ENCODE data around the gene PMM2.

Gene PMM2

DNA sequence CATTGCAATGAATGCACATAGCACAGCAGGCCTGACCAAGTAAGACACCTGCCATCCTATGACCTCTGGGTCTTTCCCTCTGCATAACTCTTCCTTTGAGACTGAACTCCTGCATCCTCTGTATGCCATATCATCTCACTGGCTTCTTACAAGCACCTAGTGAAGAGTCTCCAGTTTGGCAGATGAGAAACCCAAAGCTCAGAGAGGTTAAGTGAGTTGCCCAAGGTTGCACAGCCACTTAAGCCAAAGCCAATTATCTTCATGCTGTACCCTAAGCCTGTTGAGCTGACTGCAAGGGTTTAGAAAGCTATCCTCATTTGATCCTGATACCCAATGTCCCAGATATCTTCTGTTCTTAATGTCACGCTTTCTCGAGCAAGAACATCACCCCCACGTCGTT is 35.4 kb upstream of the PMM2 start:
- no peak overlapping the region for H3K9ac ChIP-seq (ENCODE audit: low read depth, low read length, poor library complexity, severe bottlenecking)
- H3K4me3 ChIP-seq (ENCODE audit: low read length, poor library complexity, severe bottlenecking) = no peak overlapping the region
- no peak overlapping the region for H3K4me2 ChIP-seq (ENCODE audit: low read depth, low read length, poor library complexity, severe bottlenecking)
- no peaks in the 10 kb centered on the region for H3K36me3 ChIP-seq (ENCODE audit: insufficient read depth, low read length)
- H3K27me3 ChIP-seq (ENCODE audit: insufficient read depth, low read length, poor library complexity, severe bottlenecking) = no peaks in the 10 kb centered on the region
- H2AFZ ChIP-seq (ENCODE audit: low read length) = no peak overlapping the region
- TF ChIP-seq, protein P1, sequence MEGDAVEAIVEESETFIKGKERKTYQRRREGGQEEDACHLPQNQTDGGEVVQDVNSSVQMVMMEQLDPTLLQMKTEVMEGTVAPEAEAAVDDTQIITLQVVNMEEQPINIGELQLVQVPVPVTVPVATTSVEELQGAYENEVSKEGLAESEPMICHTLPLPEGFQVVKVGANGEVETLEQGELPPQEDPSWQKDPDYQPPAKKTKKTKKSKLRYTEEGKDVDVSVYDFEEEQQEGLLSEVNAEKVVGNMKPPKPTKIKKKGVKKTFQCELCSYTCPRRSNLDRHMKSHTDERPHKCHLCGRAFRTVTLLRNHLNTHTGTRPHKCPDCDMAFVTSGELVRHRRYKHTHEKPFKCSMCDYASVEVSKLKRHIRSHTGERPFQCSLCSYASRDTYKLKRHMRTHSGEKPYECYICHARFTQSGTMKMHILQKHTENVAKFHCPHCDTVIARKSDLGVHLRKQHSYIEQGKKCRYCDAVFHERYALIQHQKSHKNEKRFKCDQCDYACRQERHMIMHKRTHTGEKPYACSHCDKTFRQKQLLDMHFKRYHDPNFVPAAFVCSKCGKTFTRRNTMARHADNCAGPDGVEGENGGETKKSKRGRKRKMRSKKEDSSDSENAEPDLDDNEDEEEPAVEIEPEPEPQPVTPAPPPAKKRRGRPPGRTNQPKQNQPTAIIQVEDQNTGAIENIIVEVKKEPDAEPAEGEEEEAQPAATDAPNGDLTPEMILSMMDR (conservative IDR thresholded peaks at IDR 0.05; ENCODE audit: low read length) = no peak
- TF ChIP-seq EZH2phosphoT487 (IDR thresholded peaks at IDR 0.05; ENCODE audit: borderline replicate concordance) = no peak
- no peaks in the 10 kb centered on the region for H3F3A ChIP-seq (ENCODE audit: low read depth)
- H4K20me1 ChIP-seq (ENCODE audit: insufficient read depth, low read length, poor library complexity, severe bottlenecking) = no peaks in the 10 kb centered on the region
- no peaks in the 10 kb centered on the region for H3K4me1 ChIP-seq (ENCODE audit: insufficient read depth, low read length, poor library complexity, severe bottlenecking)
- H3K9me3 ChIP-seq (ENCODE audit: insufficient read depth, low read depth, low read length) = no peaks in the 10 kb centered on the region
- H3K9me2 ChIP-seq (replicated peaks; ENCODE audit: low read depth, low read length) = no peaks in the 10 kb centered on the region
- no peaks in the 10 kb centered on the region for H3K79me2 ChIP-seq (ENCODE audit: insufficient read depth, low read length)

DNA sequence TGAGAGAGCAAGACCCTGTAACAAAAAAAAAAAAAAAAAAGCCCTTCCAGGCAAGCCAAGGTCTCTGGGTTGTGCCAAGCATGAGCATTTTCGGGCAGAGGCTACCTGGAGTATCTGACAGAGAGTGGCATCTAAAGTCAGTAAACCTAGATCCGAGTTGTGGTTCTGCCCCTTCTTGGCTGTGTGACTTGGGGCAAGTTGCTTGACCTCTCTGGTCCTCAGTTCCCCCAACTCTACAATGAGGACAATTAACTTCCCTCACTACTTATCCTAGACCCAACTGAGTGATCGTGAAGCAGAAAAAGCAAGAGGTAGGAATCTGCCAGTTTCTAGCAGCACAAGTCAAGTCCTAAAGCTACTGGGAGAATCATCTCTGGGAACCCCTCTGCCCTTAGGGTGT is 34.6 kb upstream of the PMM2 start:
- H3K27me3 ChIP-seq (ENCODE audit: insufficient read depth, low read length, poor library complexity, severe bottlenecking) = no peaks in the 10 kb centered on the region
- no peak overlapping the region for H3K4me3 ChIP-seq (ENCODE audit: low read length, poor library complexity, severe bottlenecking)
- H4K20me1 ChIP-seq (ENCODE audit: insufficient read depth, low read length, poor library complexity, severe bottlenecking) = no peaks in the 10 kb centered on the region
- H3F3A ChIP-seq (ENCODE audit: low read depth) = no peaks in the 10 kb centered on the region
- no peaks in the 10 kb centered on the region for H3K79me2 ChIP-seq (ENCODE audit: insufficient read depth, low read length)
- no peak overlapping the region for H3K9ac ChIP-seq (ENCODE audit: low read depth, low read length, poor library complexity, severe bottlenecking)
- H3K4me2 ChIP-seq (ENCODE audit: low read depth, low read length, poor library complexity, severe bottlenecking) = no peak overlapping the region
- no peaks in the 10 kb centered on the region for H3K36me3 ChIP-seq (ENCODE audit: insufficient read depth, low read length)
- H3K9me3 ChIP-seq (ENCODE audit: insufficient read depth, low read depth, low read length) = no peaks in the 10 kb centered on the region
- TF ChIP-seq, protein P1 (conservative IDR thresholded peaks at IDR 0.05; ENCODE audit: low read length) = no peak
- TF ChIP-seq EZH2phosphoT487 (IDR thresholded peaks at IDR 0.05; ENCODE audit: borderline replicate concordance) = no peak
- no peak overlapping the region for H2AFZ ChIP-seq (ENCODE audit: low read length)
- no peaks in the 10 kb centered on the region for H3K4me1 ChIP-seq (ENCODE audit: insufficient read depth, low read length, poor library complexity, severe bottlenecking)
- no peaks in the 10 kb centered on the region for H3K9me2 ChIP-seq (replicated peaks; ENCODE audit: low read depth, low read length)

DNA sequence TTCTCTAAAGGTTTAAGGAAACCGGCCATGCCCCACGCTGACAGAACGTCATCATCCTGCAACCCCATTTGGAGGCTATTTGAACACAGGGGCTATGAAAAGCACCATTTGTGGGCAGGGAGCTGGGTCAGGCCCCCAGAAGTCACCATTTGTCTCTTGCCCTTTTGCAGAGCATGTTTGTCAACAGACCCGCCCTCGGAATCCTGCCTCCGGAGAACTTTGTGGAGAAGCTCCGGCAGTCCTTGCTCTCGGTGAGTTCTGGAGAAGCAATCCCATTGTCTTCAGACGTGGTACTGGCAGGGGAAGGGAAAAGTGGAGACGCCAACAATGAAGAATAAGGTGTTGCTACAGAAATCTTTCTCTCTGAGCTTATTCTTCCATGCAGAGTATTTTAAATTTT is 33.7 kb upstream of the PMM2 start:
- TF ChIP-seq EZH2phosphoT487 (IDR thresholded peaks at IDR 0.05; ENCODE audit: borderline replicate concordance) = no peak
- TF ChIP-seq, protein P1 (conservative IDR thresholded peaks at IDR 0.05; ENCODE audit: low read length) = no peak
- Histone ChIP-seq H3K4me1 (ENCODE audit: insufficient read depth, low read length, poor library complexity, severe bottlenecking) (no peaks in the 10 kb centered on the region), H3K9ac (ENCODE audit: low read depth, low read length, poor library complexity, severe bottlenecking) (no peak overlapping the region), H2AFZ (ENCODE audit: low read length) (no peak overlapping the region), H4K20me1 (ENCODE audit: insufficient read depth, low read length, poor library complexity, severe bottlenecking) (no peaks in the 10 kb centered on the region), H3K9me3 (ENCODE audit: insufficient read depth, low read depth, low read length) (no peaks in the 10 kb centered on the region), H3K4me2 (ENCODE audit: low read depth, low read length, poor library complexity, severe bottlenecking) (no peak overlapping the region), H3F3A (ENCODE audit: low read depth) (no peaks in the 10 kb centered on the region), H3K4me3 (ENCODE audit: low read length, poor library complexity, severe bottlenecking) (no peak overlapping the region), H3K79me2 (ENCODE audit: insufficient read depth, low read length) (no peaks in the 10 kb centered on the region), H3K36me3 (ENCODE audit: insufficient read depth, low read length) (no peaks in the 10 kb centered on the region), H3K27me3 (ENCODE audit: insufficient read depth, low read length, poor library complexity, severe bottlenecking) (no peaks in the 10 kb centered on the region), H3K9me2 (replicated peaks; ENCODE audit: low read depth, low read length) (no peaks in the 10 kb centered on the region)

Data from Loucy (cell line).